Ishikawa (cell line): ENCODE measurements around the gene CAPNS1.

Experiments used
- CEBPB ChIP-seq: IDR thresholded peaks from 2 replicates; pipeline ENCODE4 v1.6.1; 2012
- CREB1 ChIP-seq: IDR thresholded peaks from 2 replicates; pipeline ENCODE4 v1.6.1; 2012; ENCODE audit warnings: low read depth
- EGR1 ChIP-seq: IDR thresholded peaks from 2 replicates; pipeline ENCODE4 v1.6.1; 2012
- EP300 ChIP-seq: IDR thresholded peaks from 2 replicates; pipeline ENCODE4 v1.6.1; 2012; ENCODE audit warnings: borderline replicate concordance
- FOXM1 ChIP-seq: IDR thresholded peaks from 2 replicates; pipeline ENCODE4 v1.6.1; 2012; ENCODE audit warnings: low read depth, borderline replicate concordance
- MAX ChIP-seq: IDR thresholded peaks from 2 replicates; pipeline ENCODE4 v1.6.1; 2012
- NFIC ChIP-seq: IDR thresholded peaks from 2 replicates; pipeline ENCODE4 v1.6.1; 2012
- RAD21 ChIP-seq: IDR thresholded peaks from 2 replicates; pipeline ENCODE4 v1.6.1; 2012; ENCODE audit warnings: low read depth
- TAF1 ChIP-seq: IDR thresholded peaks from 2 replicates; pipeline ENCODE4 v1.6.1; 2012; ENCODE audit warnings: low read depth, mild to moderate bottlenecking
- TCF12 ChIP-seq: IDR thresholded peaks from 2 replicates; pipeline ENCODE4 v1.6.1; 2012; ENCODE audit warnings: low read depth
- TEAD4 ChIP-seq: IDR thresholded peaks from 2 replicates; pipeline ENCODE4 v1.6.1; 2012
- USF1 ChIP-seq: IDR thresholded peaks from 2 replicates; pipeline ENCODE4 v1.6.1; 2012
- YY1 ChIP-seq: IDR thresholded peaks from 2 replicates; pipeline ENCODE4 v1.6.1; 2012; ENCODE audit warnings: low read depth
- ZBTB7A ChIP-seq: IDR thresholded peaks from 2 replicates; pipeline ENCODE4 v1.6.1; 2012; ENCODE audit warnings: low read depth
- TF ChIP-seq, protein P1 (sequence below): IDR thresholded peaks from 2 replicates; pipeline ENCODE4 v1.6.1; 2012; ENCODE audit warnings: low read depth, mild to moderate bottlenecking

Gene CAPNS1

DNA sequence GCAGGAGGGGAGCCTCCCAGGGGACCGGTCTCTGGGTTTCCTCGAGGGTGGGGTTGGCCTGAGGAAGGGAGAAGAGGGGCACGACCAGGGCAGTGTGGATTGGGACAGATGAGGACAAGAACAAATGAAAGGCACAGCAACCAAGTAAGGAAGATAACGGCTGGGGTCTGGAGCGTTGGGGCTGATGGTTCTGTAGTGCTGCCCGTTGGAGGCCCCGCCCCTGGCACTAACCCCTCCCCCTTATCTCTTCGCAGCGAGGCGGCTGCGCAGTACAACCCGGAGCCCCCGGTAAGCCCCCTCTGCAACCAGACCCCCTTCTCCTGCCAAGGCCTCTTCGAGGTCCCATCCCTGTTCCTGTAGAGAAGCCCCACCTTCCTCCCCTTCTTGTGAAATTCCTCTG is 2.2 kb downstream of the CAPNS1 start:
- TF ChIP-seq EGR1: no peak
- no peak for TF ChIP-seq RAD21
- TF ChIP-seq EP300: no peak
- no peak for TF ChIP-seq NFIC
- no peak for TF ChIP-seq TEAD4

DNA sequence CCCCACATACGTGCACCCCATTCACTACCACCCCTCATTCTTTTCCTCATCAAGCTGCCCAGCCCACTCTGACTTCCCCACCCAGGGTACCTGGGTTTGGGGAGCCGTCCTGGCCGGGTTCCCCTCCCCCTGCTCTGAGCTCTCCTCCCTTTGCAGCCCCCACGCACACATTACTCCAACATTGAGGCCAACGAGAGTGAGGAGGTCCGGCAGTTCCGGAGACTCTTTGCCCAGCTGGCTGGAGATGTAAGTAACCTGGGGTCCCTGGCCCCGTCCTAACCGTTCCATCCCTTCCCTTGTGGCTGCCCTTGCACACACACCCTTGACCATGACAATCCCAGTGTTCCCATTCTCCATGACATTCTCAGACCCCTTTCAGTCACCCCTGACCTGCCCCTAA is 2.6 kb downstream of the CAPNS1 start:
- TF ChIP-seq YY1: no peak
- no peak for TF ChIP-seq EGR1
- TF ChIP-seq ZBTB7A: no peak
- TF ChIP-seq MAX: no peak
- TF ChIP-seq CEBPB: no peak

DNA sequence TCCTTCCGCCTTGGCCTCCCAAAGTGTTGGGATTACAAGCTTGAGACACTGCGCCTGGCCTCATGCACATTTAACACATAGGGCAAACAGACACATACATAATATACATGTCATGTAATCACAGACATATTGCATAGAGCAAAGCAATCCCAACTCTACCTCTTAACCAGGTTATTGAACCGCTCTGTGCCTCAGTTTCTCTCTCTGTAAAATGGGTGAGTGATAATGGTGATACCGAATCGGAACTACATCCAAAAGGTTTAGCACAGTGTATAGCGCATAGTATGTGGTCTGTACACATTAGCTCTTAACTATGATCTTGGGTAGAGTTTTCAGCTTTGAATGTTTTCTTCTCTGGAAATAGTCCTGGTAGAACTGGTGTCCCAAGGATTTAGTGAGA is 4.8 kb downstream of the CAPNS1 start:
- no peak for TF ChIP-seq TEAD4
- TF ChIP-seq TAF1: no peak
- TF ChIP-seq CEBPB: no peak
- no peak for TF ChIP-seq CREB1
- TF ChIP-seq, protein P1, sequence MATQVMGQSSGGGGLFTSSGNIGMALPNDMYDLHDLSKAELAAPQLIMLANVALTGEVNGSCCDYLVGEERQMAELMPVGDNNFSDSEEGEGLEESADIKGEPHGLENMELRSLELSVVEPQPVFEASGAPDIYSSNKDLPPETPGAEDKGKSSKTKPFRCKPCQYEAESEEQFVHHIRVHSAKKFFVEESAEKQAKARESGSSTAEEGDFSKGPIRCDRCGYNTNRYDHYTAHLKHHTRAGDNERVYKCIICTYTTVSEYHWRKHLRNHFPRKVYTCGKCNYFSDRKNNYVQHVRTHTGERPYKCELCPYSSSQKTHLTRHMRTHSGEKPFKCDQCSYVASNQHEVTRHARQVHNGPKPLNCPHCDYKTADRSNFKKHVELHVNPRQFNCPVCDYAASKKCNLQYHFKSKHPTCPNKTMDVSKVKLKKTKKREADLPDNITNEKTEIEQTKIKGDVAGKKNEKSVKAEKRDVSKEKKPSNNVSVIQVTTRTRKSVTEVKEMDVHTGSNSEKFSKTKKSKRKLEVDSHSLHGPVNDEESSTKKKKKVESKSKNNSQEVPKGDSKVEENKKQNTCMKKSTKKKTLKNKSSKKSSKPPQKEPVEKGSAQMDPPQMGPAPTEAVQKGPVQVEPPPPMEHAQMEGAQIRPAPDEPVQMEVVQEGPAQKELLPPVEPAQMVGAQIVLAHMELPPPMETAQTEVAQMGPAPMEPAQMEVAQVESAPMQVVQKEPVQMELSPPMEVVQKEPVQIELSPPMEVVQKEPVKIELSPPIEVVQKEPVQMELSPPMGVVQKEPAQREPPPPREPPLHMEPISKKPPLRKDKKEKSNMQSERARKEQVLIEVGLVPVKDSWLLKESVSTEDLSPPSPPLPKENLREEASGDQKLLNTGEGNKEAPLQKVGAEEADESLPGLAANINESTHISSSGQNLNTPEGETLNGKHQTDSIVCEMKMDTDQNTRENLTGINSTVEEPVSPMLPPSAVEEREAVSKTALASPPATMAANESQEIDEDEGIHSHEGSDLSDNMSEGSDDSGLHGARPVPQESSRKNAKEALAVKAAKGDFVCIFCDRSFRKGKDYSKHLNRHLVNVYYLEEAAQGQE: no peak
- TF ChIP-seq NFIC: no peak
- no peak for TF ChIP-seq FOXM1
- no peak for TF ChIP-seq YY1
- no peak for TF ChIP-seq TCF12
- no peak for TF ChIP-seq USF1
- TF ChIP-seq RAD21: no peak
- TF ChIP-seq EGR1: no peak
- no peak for TF ChIP-seq MAX
- no peak for TF ChIP-seq EP300
- no peak for TF ChIP-seq ZBTB7A

DNA sequence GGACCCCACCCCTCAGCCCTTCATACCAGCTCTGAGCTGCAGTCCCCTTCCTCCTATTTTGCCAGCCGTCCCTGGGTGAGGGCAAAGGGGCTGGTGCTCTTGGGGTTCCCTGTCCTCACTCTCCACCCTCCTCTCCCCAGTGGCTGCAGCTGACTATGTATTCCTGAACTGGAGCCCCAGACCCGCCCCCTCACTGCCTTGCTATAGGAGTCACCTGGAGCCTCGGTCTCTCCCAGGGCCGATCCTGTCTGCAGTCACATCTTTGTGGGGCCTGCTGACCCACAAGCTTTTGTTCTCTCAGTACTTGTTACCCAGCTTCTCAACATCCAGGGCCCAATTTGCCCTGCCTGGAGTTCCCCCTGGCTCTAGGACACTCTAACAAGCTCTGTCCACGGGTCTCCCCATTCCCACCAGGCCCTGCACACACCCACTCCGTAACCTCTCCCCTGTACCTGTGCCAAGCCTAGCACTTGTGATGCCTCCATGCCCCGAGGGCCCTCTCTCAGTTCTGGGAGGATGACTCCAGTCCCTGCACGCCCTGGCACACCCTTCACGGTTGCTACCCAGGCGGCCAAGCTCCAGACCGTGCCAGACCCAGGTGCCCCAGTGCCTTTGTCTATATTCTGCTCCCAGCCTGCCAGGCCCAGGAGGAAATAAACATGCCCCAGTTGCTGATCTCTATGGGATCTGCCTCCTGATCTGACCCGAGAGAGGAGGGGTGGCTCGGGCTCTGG is 10.0 kb downstream of the CAPNS1 start:
- no peak for TF ChIP-seq FOXM1
- no peak for TF ChIP-seq EGR1
- no peak for TF ChIP-seq RAD21
- TF ChIP-seq CEBPB: no peak
- TF ChIP-seq USF1: no peak
- no peak for TF ChIP-seq CREB1
- no peak for TF ChIP-seq YY1
- TF ChIP-seq EP300: no peak
- no peak for TF ChIP-seq ZBTB7A
- TF ChIP-seq TAF1: no peak
- no peak for TF ChIP-seq NFIC
- TF ChIP-seq, protein P1: no peak
- TF ChIP-seq MAX: no peak
- TF ChIP-seq TCF12: no peak
- TF ChIP-seq TEAD4: no peak

DNA sequence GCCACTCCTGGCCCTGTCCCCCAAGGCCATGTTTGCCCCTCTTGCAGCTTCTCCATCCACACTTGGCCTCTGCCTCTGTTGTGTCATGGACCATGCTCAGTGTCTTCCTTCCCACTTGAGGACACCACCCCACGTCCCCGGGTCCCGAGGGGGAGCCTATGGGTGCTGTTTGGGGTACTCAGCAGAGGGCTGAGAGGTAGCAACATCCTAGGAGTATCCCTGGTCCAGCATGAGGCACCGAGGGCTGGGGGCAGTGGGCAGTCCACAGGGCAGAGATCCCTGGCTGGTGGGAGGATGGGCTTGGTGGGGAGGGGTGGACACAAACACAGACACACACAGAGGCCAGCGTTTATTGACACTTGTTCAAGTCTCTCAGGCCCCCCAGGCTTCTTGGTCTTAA is 10.7 kb downstream of the CAPNS1 start:
- TF ChIP-seq CEBPB: no peak

GRCh38 chr19:36151144-36152018 is 11.5 kb downstream of the CAPNS1 start:
- TF ChIP-seq EP300 (no peak), CREB1 (no peak), CEBPB (no peak), TEAD4 (no peak)
